HG03196 (cell line): ENCODE data around the gene ACTR10.
"Not testable (repeated sequence)": the region's sequence is repeated elsewhere in the genome, so short reads cannot be mapped to it uniquely, and the experiment has no call there.

Experiments
- ATAC-seq: cut with Tn5 transposase; IDR thresholded peaks from one replicate; pipeline ENCODE4 v1.9.1; 2021; ENCODE audit not compliant: unreplicated experiment

Gene ACTR10

GRCh38 chr14:58215191-58215914 is 15.4 kb downstream of the ACTR10 start:
- ATAC-seq = no peak

- no peak for ATAC-seq
These were observed 16.6 kb downstream of the ACTR10 start for GRCh38 chr14:58216544-58216943.

GRCh38 chr14:58227096-58227819 is 27.3 kb downstream of the ACTR10 start:
- ATAC-seq = no peak

- ATAC-seq = no peak
These were observed 38.6 kb downstream of the ACTR10 start for GRCh38 chr14:58238252-58239243.

- ATAC-seq = no peak
These were observed 39.6 kb downstream of the ACTR10 start for GRCh38 chr14:58239244-58240195.

- peak; percentile 24 for ATAC-seq
These were observed 44.0 kb downstream of the ACTR10 start for GRCh38 chr14:58243790-58244555.

GRCh38 chr14:58244556-58245387 is 44.8 kb downstream of the ACTR10 start, which contains the start of gene PSMA3:
PSMA3 (plus strand) TSS chr14:58244843; CDS start chr14:58244921, 78 bp downstream.
- peak; percentile 92 for ATAC-seq

GRCh38 chr14:58245562-58245961 is 45.6 kb downstream of the ACTR10 start:
- no peak for ATAC-seq

GRCh38 chr14:58249611-58250010 is 49.7 kb downstream of the ACTR10 start:
- no peak for ATAC-seq

- ATAC-seq = no peak
These were observed 58.2 kb downstream of the ACTR10 start for GRCh38 chr14:58258156-58258555.

GRCh38 chr14:58262005-58262404 is 62.1 kb downstream of the ACTR10 start:
- ATAC-seq = not testable (repeated sequence)

- no peak for ATAC-seq
These were observed 65.5 kb downstream of the ACTR10 start for GRCh38 chr14:58265401-58265800.

- ATAC-seq = no peak
These were observed 70.7 kb downstream of the ACTR10 start for GRCh38 chr14:58270628-58271027.

- ATAC-seq = no peak
These were observed 72.8 kb downstream of the ACTR10 start for GRCh38 chr14:58272588-58273372.

GRCh38 chr14:58274881-58275280 is 74.9 kb downstream of the ACTR10 start:
- ATAC-seq = no peak

- ATAC-seq = no peak
These were observed 75.7 kb downstream of the ACTR10 start for GRCh38 chr14:58275527-58276190.

GRCh38 chr14:58276208-58276607 is 76.3 kb downstream of the ACTR10 start:
- no peak for ATAC-seq
